PFSK-1 (cell line): ENCODE measurements around the gene PRDM9.

ENCODE experiments used
- FOXP2 ChIP-seq: optimal IDR thresholded peaks from 2 replicates; pipeline ENCODE3; 2011; ENCODE audit warnings: borderline replicate concordance, control low read depth, inconsistent platforms; ENCODE audit not compliant: insufficient read depth; ENCODE audit errors: extremely low read length, extremely low read depth
- POLR2AphosphoS5 ChIP-seq: IDR thresholded peaks from 2 replicates; pipeline ENCODE4 v1.6.1; 2012; ENCODE audit warnings: low read depth, mild to moderate bottlenecking, control low read depth, low read length, moderate library complexity
- SIN3A ChIP-seq: IDR thresholded peaks from 2 replicates; pipeline ENCODE4 v1.6.1; 2012; ENCODE audit warnings: mild to moderate bottlenecking, low read length, moderate library complexity, borderline replicate concordance; ENCODE audit not compliant: insufficient read depth
- TAF1 ChIP-seq: IDR thresholded peaks from 2 replicates; pipeline ENCODE4 v1.6.1; 2012; ENCODE audit warnings: low read length, control low read depth, borderline replicate concordance; ENCODE audit not compliant: insufficient read depth
- TF ChIP-seq, protein P1 (sequence below), 2 experiments: IDR thresholded peaks; 2 replicates each; pipeline versions ENCODE4 v1.6.1 to v1.8.0; 2011 to 2012; ENCODE audit warnings: low read depth in 2 of 2, low read length in 2 of 2, control low read depth in 1 of 2, inconsistent platforms in 1 of 2, mild to moderate bottlenecking in 1 of 2, moderate library complexity in 1 of 2; ENCODE audit not compliant: insufficient read depth in 1 of 2

PRDM9 gene

GRCh38 chr5:23484096-23484495 lies 23.3 kb upstream of the PRDM9 start:
- TF ChIP-seq FOXP2 (no peak), POLR2AphosphoS5 (no peak), SIN3A (no peak)
- TF ChIP-seq, protein P1, sequence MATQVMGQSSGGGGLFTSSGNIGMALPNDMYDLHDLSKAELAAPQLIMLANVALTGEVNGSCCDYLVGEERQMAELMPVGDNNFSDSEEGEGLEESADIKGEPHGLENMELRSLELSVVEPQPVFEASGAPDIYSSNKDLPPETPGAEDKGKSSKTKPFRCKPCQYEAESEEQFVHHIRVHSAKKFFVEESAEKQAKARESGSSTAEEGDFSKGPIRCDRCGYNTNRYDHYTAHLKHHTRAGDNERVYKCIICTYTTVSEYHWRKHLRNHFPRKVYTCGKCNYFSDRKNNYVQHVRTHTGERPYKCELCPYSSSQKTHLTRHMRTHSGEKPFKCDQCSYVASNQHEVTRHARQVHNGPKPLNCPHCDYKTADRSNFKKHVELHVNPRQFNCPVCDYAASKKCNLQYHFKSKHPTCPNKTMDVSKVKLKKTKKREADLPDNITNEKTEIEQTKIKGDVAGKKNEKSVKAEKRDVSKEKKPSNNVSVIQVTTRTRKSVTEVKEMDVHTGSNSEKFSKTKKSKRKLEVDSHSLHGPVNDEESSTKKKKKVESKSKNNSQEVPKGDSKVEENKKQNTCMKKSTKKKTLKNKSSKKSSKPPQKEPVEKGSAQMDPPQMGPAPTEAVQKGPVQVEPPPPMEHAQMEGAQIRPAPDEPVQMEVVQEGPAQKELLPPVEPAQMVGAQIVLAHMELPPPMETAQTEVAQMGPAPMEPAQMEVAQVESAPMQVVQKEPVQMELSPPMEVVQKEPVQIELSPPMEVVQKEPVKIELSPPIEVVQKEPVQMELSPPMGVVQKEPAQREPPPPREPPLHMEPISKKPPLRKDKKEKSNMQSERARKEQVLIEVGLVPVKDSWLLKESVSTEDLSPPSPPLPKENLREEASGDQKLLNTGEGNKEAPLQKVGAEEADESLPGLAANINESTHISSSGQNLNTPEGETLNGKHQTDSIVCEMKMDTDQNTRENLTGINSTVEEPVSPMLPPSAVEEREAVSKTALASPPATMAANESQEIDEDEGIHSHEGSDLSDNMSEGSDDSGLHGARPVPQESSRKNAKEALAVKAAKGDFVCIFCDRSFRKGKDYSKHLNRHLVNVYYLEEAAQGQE (IDR thresholded peaks at IDR 0.05; ENCODE audit: insufficient read depth in 1 of 2, low read depth in 2 of 2, low read length in 2 of 2): no peak

DNA sequence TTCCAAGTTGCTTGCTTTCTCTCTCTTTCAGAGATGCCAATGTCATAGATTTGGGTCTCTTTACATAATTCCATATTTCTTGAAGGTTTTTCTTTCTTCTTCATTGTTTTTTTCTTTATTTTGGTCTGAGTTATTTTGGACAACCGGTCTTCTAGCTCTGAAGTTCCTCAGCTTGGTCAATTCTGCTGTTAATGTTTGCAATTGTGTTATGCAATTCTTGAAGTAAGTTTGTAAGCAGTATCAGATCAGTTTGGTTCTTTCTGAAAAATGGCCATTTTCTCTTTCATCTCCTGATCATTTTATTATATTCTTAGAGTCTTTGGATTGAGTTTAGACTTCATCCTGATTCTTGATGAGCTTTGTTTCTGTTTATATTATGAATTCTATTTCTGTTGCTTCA lies 16.4 kb upstream of the PRDM9 start:
- no peak for TF ChIP-seq SIN3A
- no peak for TF ChIP-seq POLR2AphosphoS5
- TF ChIP-seq FOXP2: no peak
- no peak for TF ChIP-seq TAF1
- TF ChIP-seq, protein P1 (IDR thresholded peaks at IDR 0.05; ENCODE audit: insufficient read depth in 1 of 2, low read depth in 2 of 2, low read length in 2 of 2): no peak

DNA sequence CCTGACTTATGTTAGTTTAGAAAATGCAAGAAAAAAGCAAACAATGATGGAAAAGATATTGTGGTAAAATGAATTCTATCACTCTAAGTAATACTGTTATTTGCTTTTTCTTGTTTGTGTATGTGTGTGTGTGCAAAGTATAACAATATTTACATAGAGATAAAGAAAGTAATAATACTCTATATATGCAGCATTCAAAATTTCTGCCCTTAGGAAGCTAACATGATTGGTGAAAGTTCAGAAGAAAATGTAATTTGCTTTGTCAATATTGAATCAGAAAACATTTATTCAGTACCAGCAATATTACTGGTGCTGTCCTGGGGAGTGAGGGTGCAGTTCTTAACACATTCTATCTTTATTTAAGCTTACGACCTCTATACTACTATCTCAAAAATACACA lies 12.9 kb upstream of the PRDM9 start:
- TF ChIP-seq POLR2AphosphoS5 (no peak), TAF1 (no peak), FOXP2 (no peak), SIN3A (no peak)
- TF ChIP-seq, protein P1 (IDR thresholded peaks at IDR 0.05; ENCODE audit: insufficient read depth in 1 of 2, low read depth in 2 of 2, low read length in 2 of 2): no peak

GRCh38 chr5:23496576-23496975 lies 10.8 kb upstream of the PRDM9 start:
- TF ChIP-seq, protein P1 (IDR thresholded peaks at IDR 0.05; ENCODE audit: insufficient read depth in 1 of 2, low read depth in 2 of 2, low read length in 2 of 2): no peak
- TF ChIP-seq FOXP2: no peak

DNA sequence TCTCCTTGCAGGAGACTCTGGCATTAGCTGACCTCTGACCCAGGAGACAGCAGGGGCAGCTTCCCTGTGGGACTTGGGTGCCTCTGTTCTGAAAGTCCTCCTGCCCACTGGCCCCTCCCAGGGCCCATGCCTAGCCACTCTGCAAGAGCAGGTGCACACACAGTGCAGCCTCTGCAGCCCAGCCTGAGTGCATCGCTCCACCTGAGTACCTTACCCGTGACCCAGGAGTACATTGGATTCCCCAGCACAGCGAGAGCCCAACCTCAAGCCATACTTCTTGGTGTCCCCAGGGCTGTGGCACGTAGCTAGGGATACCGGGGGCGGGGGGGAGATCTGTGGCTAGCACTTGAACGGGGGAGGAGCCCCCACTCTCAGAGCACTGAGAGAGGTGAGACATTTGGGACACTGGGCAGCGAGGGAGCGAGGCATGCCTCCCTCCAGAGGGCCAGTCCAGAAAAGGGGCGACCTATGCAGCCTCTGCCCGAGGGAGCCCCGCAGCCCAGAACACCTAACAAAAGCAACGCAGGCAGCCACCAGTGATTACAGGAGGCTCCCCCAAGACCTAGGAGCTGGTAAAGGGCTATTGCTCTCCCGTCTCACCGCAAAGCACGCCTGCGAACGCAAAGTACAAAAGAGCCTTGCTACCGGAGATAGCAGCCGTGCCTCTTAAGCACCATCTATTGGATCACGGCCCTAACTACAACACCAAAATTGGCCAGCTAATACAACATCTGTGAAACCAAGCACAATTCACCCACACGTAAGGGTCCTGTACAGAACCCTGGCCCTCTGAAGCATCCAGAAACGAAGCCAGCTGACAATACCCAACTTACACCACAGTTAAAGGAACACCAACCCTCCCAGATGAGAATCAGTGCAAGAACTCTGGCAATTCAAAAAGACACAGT lies 826 bp upstream of the PRDM9 start:
- TF ChIP-seq FOXP2: no peak
- TF ChIP-seq, protein P1 (IDR thresholded peaks at IDR 0.05; ENCODE audit: insufficient read depth in 1 of 2, low read depth in 2 of 2, low read length in 2 of 2): no peak
- no peak for TF ChIP-seq TAF1
- TF ChIP-seq POLR2AphosphoS5: no peak
- no peak for TF ChIP-seq SIN3A
